PC-9 (cell line): ENCODE data around the gene CPXM2.

Experiments used
- CTCF ChIP-seq: fragments of 200-600 bp; sonication (generic); conservative IDR thresholded peaks from 2 replicates; pipeline ENCODE4 v1.6.1; 2017; ENCODE audit warnings: mixed run types, antibody characterized with exemption, mild to moderate bottlenecking, moderate library complexity
- EZH2 ChIP-seq: fragments of 200-600 bp; sonication (generic); IDR thresholded peaks from 2 replicates; pipeline ENCODE4 v1.8.0; 2017; ENCODE audit warnings: antibody characterized with exemption, low read depth

- TF ChIP-seq CTCF (no peak), EZH2 (no peak)
These were observed 94.9 kb downstream of the CPXM2 start for GRCh38 chr10:123796736-123797135.
